Activated CD8-positive, alpha-beta memory T cell treated with anti-CD3 and anti-CD28 coated beads for 24 hours (primary cell): Measurements from ENCODE around the gene ACSL6.
"Not testable (repeated sequence)": the region's sequence is repeated elsewhere in the genome, so short reads cannot be mapped to it uniquely, and the experiment has no call there.

Source experiments
- DNase-seq: peaks from one replicate; pipeline ENCODE4 v3.0.0-alpha.2; 2020

Gene ACSL6

GRCh38 chr5:131926168-131926567 lies 85.3 kb downstream of the ACSL6 start:
- DNase-seq: no peak

GRCh38 chr5:131916481-131916880 lies 95.0 kb downstream of the ACSL6 start:
- no peak for DNase-seq

- no peak for DNase-seq
Observed at GRCh38 chr5:131914472-131914871, 97.0 kb downstream of the ACSL6 start.

DNA sequence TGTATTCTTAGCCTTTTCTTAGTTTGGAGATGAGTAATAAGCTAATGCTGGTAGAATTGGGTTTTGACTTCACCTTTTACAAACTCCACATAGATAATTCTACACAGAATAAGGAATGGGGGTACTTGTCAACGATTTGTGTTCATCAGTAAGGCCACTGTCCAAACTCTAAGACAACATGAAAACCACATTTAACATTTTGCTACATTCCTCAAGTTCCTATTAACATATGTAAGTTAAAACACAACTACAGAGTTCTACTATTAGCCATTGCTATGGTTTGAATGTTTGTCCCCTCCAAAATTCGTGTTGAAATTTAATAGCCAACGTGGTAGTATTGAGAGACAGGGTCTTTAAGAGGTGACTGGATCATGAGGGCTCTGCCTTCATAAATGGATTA lies 97.9 kb downstream of the ACSL6 start:
- no peak for DNase-seq

- no peak for DNase-seq
Observed at GRCh38 chr5:131906668-131907067, 104.8 kb downstream of the ACSL6 start.

GRCh38 chr5:131902266-131902665 lies 109.2 kb downstream of the ACSL6 start:
- not testable (repeated sequence) for DNase-seq
